ENCODE measurements around the gene HASPIN.

The HASPIN gene

GRCh38 chr17:3761036-3761917 is 37.6 kb downstream of the HASPIN start:
- DNase-seq (ENCODE audit: extremely low spot score, insufficient read length, low read depth): no peak
- no peak for FAIRE-seq

- FAIRE-seq (no peak), DNase-seq (ENCODE audit: extremely low spot score, insufficient read length, low read depth) (no peak)
Measured at GRCh38 chr17:3761918-3762380, 38.2 kb downstream of the HASPIN start.

GRCh38 chr17:3762922-3763776 is 39.4 kb downstream of the HASPIN start:
- peak; percentile 66 for DNase-seq (ENCODE audit: extremely low spot score, insufficient read length, low read depth)
- peak; percentile 99 for FAIRE-seq

GRCh38 chr17:3763777-3764170 is 40.1 kb downstream of the HASPIN start:
- DNase-seq (ENCODE audit: extremely low spot score, insufficient read length, low read depth) (no peak), FAIRE-seq (no peak)

GRCh38 chr17:3765981-3766380 is 42.3 kb downstream of the HASPIN start:
- FAIRE-seq (no peak), DNase-seq (ENCODE audit: extremely low spot score, insufficient read length, low read depth) (no peak)

- DNase-seq (ENCODE audit: extremely low spot score, insufficient read length, low read depth) (no peak), FAIRE-seq (no peak)
Measured at GRCh38 chr17:3766779-3767178, 43.1 kb downstream of the HASPIN start.

- no peak for DNase-seq (ENCODE audit: extremely low spot score, insufficient read length, low read depth)
- no peak for FAIRE-seq
Measured at GRCh38 chr17:3768341-3768740, 44.6 kb downstream of the HASPIN start.

- no peak for DNase-seq (ENCODE audit: extremely low spot score, insufficient read length, low read depth)
- no peak for FAIRE-seq
Measured at GRCh38 chr17:3768769-3769168, 45.1 kb downstream of the HASPIN start.

GRCh38 chr17:3770466-3770865 is 46.8 kb downstream of the HASPIN start:
- no peak for DNase-seq (ENCODE audit: extremely low spot score, insufficient read length, low read depth)

GRCh38 chr17:3771140-3771539 is 47.4 kb downstream of the HASPIN start:
- no peak for FAIRE-seq
- DNase-seq (ENCODE audit: extremely low spot score, insufficient read length, low read depth): no peak

More at GRCh38 chr17:3770466-3770865, 46.8 kb downstream of the HASPIN start:
- peak; percentile 50 for FAIRE-seq

- DNase-seq (ENCODE audit: extremely low spot score, insufficient read length, low read depth): no peak
- FAIRE-seq: no peak
Measured at GRCh38 chr17:3772764-3773163, 49.1 kb downstream of the HASPIN start.

- FAIRE-seq (no peak), DNase-seq (ENCODE audit: extremely low spot score, insufficient read length, low read depth) (no peak)
Measured at GRCh38 chr17:3773511-3773910, 49.8 kb downstream of the HASPIN start.

- DNase-seq (ENCODE audit: extremely low spot score, insufficient read length, low read depth) (no peak), FAIRE-seq (no peak)
Measured at GRCh38 chr17:3773966-3774365, 50.3 kb downstream of the HASPIN start.
